ENCODE data around the gene STK32C.

GRCh38 chr10:132198068-132198370, 109.7 kb downstream of the STK32C start:
- TF ChIP-seq CTCF (IDR thresholded peaks at IDR 0.05 in 4 of 5, conservative IDR thresholded peaks at IDR 0.05 in 1 of 5) (no peak), POLR2A (IDR thresholded peaks at IDR 0.05) (no peak)

Data from gastrocnemius medialis (tissue), 4 donors.